D341Med (cell line): ENCODE data around the gene STK10.
"Not testable (repeated sequence)": the region's sequence is repeated elsewhere in the genome, so short reads cannot be mapped to it uniquely, and the experiment has no call there.

Source experiments
- DNase-seq: peaks from one replicate; pipeline ENCODE4 v3.0.0; 2012; ENCODE audit warnings: low spot score

Gene STK10

GRCh38 chr5:172052450-172053236 lies 135.4 kb downstream of the STK10 start:
- no peak for DNase-seq

DNA sequence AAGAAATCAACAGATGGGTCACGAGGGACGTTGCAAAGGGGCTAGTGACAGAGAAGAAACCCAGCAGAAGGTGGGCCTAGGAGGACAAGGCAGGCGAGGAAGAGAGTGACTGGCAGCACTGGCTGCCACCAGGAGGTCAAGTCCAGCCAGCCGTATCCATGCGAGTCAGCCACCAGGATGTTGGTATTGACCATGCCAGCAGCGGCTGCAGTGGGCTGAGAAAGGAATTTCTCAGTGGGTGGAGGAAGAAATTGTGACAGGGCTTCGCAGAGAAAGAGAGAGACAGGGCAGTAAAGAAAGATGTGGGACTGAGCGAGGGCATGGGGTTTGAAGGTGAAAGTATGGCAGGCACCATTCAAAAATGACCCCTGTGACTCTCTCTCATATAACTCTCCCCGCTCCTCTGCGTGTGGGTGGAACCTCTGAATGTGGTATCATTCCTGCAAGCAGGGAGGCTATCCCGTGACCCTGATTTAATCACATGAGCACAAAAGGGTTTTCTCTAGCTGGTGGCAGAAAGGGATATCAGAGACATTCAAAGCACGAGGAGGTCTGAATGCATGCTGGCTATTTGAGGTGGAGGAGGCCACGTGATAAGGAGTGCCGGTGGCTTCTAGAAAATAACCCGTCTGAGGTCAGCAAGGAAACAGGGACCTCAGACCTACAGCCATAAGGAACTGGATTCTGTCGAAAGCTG lies 136.2 kb downstream of the STK10 start:
- DNase-seq = no peak

GRCh38 chr5:172050080-172050479 lies 137.9 kb downstream of the STK10 start:
- no peak for DNase-seq

- no peak for DNase-seq
These were observed 138.7 kb downstream of the STK10 start for GRCh38 chr5:172049226-172049796.

GRCh38 chr5:172048539-172049101 lies 139.4 kb downstream of the STK10 start:
- DNase-seq = no peak

DNA sequence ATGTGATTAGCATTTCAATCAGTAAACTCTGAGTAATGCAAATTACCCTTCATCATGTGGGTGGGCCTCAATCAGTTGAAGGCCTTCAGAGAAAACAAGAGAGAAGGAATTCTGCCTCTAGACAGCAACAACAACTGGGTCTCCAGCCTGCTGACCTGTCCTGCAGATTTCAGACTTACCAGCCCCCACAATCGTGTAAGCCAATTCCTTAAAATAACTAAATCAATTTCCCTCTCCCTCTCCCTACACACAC lies 139.9 kb downstream of the STK10 start:
- DNase-seq = no peak

DNA sequence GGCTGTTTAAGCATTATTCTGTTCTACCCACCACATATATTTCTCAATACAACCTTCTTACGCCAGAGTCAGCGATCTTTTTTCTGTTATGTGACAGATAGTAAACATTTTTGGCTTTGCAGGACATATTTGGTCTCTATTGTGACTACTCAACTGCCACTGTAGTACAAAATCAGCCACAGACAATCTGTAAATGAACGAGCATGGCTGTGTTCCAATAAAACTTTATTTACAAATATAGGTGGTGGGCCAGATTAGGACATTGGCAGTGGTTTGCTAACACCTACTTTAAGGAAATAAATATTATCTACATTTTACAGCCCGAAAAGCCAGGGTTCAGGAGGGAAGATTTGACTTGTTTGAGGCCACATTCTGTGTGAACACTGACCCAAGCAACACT lies 141.4 kb downstream of the STK10 start:
- DNase-seq = no peak

- DNase-seq = no peak
These were observed 142.8 kb downstream of the STK10 start for GRCh38 chr5:172045315-172045632.

- no peak for DNase-seq
These were observed 143.3 kb downstream of the STK10 start for GRCh38 chr5:172044631-172045314.

GRCh38 chr5:172043865-172044264 lies 144.2 kb downstream of the STK10 start:
- no peak for DNase-seq

- DNase-seq = no peak
These were observed 145.8 kb downstream of the STK10 start for GRCh38 chr5:172042183-172042582.

DNA sequence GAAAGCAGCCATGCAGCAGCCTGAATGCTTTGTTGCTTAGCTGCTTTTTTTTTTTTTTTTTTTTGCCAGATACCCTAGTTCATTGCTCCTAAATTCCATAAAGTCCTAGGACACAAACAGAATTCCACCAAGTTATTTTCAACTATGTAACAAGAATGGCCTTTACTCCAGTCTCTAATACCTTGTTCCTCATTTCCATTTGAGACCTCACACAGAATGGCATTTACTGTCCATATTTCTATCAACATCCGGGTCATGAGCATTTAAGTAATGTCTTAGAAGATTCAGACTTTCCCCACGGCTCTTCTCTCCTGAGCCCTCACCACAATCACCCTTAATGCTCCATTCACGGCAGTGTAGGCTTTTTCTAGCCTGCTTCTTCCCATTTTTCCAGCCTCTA lies 149.9 kb downstream of the STK10 start:
- no peak for DNase-seq

DNA sequence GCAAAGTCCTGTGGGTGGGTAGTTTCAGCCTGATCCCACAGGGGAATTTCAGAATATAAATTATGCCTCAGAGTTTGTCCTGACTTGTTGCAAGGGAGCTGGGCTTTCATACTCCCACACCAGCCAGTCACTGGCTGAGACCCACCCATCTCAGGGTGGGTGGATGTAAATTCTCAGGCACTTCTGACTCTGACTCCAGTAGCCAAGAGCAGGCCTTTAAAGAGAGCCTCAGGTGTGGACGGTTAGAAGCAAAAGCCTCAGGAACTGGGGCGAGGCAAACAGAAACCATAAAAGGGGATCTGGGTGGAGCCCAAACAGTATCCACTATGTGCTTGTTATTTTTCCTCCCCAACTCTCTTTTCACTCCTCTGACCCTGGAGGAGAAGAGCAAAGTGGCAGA lies 153.0 kb downstream of the STK10 start:
- DNase-seq = no peak

DNA sequence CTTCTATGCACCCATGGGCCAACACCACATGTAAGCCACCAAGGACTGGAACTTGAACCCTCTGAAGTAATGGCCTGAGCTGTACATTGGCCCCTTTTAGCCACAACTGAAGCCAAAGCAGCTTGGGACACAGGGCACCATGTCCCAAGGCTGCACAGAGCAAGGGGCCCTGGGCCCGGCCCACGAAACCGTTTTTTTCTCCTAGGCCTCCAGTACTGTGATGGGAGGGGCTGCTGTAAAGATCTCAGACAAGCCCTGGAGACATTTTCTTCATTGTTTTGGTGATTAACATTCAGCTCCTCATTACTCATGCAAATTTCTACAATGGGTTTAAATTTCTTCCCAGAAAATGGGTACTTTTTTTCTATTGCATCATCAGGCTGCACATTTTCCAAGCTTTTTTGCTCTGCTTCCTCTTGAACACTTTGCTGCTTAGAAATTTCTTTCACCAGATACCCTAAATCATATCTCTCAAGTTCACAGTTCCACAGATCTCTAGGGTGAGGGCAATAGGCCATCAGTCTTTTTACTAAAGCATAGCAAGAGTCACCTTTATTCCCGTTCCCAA lies 156.0 kb downstream of the STK10 start:
- DNase-seq = no peak

GRCh38 chr5:172029876-172030275 lies 158.1 kb downstream of the STK10 start:
- DNase-seq = no peak

GRCh38 chr5:172028167-172028566 lies 159.9 kb downstream of the STK10 start:
- no peak for DNase-seq

DNA sequence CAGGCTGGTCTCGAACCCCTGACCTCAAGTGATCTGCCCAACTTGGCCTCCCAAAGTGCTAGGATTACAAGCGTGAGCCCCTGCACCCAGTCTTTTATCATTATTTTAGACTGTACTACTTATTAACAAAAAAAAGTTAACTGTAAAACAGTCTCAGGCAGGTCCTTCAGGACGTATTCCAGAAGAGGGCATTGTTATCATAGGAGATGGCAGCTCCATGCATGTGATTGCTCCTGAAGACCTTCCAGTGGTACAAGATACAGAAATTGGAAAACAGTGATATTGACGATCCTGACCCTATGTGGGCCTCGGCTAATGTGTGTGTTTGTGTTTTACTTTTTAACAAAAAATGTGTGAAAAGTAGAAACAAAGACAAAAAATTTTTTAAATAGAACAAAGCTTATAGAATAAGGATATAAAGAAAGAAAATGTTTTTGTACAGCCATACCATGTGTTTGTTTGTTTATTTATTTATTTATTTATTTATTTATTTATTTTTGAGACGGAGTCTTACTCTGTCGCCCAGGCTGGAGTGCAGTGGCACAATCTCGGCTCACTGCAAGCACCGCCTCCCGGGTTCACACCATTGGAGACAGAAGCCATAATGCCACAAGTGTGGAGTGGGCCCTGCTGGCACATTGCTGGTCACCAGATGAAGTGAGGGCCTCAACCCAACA lies 167.8 kb downstream of the STK10 start:
- not testable (repeated sequence) for DNase-seq

DNA sequence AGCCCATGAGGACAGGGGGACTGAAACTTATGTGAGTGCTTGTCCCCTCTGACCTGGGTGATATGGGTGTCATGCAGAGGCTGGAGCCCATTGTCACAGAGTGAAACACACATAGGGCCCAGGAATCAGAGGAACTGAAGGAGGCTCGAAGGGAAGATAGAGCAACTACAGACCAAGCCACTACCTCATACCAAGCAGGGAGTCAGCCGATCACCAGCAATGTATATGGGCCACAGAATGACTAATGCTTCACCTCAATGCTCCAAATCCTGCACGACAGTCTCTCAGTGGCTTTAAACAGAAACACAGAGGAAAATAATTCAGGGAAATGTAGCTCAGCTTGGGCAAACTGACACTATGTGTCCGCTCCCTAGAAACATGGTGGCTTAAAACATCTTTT lies 172.7 kb downstream of the STK10 start:
- DNase-seq = no peak

GRCh38 chr5:172010278-172010677 lies 177.7 kb downstream of the STK10 start:
- DNase-seq = no peak

- no peak for DNase-seq
These were observed 178.3 kb downstream of the STK10 start for GRCh38 chr5:172009536-172010270.

DNA sequence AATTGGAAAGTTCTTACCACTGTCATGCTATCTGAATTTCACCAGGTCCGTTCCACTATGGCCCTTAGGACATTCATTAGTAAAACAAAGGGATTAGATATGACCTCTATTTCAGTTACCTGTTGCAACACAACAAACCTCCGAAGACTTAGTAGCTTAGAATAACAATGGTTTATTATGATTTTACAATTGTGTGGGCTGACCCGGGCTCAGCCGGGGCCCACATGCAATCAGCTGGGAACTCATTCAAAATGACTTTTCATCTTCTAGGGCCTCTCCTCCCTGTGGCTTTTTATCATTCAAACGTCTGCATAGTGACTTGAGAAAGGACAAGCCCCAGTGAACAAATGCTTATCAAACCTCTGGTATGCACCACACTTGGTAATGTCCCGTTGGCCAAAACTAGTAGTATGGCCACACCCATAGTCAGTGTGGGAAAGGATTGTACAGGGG lies 179.3 kb downstream of the STK10 start:
- DNase-seq = no peak
